GF-D8 (cell line): ENCODE results near the gene STEAP3.

Source experiments
- DNase-seq: peaks from one replicate; lab custom pipeline; 2025; lab: John Stamatoyannopoulos, UW

Gene STEAP3

DNA sequence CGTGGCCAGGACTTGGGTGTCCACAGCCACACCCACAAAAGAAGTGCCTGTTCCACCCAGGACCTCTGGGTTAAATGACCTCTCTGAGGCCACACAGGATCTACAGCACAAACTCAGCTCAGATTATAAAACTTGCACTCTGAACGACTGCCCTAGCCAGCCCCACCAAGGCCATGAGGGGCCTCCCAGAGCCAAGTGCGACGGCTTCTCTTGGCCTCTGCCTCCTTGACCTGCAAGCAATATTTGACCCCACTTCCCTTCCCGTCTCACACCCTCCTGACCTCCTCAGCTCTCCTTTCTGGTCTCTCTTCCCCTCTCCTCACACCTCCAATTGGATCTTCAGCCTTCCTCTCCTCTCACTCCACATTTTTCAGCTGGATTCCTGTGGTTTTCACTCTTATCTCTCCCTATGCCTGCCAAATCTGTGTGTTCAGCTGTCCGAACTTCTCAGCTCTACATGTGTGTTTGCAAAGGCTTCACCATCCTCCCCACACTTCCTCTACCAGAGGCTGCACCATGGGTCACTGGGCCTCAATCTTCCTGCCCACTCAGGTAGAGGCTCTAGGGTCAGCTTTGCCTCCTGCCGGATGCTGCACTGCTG lies 25.3 kb upstream of the STEAP3 start:
- no peak for DNase-seq

DNA sequence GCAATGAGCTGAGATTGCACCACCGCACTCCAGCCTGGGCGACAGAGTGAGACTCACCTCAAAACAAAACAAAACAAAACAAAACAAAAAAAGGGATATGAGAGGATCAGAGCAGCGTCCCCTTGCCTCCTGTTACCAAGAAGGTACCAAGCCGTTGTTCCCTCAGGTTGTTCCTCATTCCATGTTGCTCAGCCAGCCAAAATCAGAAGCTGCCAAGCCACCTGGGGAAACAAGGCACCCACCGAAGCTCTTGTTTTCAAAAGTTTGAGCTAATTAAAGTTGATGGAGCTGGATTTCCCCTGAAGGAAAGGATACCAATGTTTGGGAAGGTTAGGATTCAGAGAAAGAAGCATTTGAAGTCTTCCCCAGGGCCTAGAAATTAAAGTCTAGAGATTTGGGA lies 21.8 kb upstream of the STEAP3 start:
- no peak for DNase-seq

DNA sequence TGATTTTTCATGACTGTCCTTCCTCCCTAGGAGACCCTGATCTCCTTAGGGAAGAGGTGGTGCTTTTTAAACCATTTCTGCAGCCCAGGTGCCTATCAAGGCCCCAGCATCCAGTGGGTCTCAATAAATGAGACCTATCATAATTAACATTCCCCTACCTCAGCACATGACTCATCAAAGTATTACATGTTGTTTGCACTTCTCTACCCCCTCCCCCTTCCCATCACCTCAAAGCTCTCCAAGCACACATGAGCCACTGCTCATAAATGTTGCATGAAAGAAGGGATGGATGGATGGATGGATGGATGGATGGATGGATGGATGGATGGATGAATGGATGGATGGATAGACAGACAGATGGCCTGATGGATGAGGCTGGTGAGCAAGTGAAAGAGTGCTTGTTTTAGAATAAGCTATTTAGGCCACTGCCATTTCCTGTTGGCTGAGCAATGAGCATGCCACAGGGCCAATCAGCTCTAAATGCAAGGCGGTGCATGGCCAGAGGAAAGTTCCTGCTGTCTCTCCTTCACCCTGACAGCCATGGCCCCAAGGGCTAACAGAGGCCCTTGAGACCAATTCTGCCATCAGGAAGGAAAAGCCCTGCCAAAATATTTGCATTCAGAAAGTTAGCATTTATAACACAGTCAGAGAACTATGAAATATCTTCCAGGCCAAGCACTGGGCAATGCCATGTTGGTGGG lies 20.9 kb upstream of the STEAP3 start:
- no peak for DNase-seq

DNA sequence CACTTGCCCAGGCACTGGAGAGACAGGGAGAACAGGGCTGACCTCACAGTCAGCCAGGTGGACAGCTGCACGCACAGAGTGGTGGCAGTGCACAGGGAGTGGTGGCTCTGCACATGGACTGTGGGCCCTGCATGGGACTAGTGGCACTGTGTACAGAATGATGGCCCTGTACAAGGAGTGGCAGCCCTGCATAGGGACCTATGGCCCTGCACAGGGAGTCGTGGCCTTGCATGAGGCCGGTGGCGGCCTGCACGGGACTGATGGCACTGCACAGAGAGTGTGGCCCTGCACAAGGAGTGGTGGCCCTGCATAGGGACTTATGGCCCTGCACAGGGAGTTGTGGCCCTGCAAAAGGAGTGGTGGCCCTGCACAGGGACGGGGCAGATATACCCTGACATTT lies 19.1 kb upstream of the STEAP3 start:
- no peak for DNase-seq

DNA sequence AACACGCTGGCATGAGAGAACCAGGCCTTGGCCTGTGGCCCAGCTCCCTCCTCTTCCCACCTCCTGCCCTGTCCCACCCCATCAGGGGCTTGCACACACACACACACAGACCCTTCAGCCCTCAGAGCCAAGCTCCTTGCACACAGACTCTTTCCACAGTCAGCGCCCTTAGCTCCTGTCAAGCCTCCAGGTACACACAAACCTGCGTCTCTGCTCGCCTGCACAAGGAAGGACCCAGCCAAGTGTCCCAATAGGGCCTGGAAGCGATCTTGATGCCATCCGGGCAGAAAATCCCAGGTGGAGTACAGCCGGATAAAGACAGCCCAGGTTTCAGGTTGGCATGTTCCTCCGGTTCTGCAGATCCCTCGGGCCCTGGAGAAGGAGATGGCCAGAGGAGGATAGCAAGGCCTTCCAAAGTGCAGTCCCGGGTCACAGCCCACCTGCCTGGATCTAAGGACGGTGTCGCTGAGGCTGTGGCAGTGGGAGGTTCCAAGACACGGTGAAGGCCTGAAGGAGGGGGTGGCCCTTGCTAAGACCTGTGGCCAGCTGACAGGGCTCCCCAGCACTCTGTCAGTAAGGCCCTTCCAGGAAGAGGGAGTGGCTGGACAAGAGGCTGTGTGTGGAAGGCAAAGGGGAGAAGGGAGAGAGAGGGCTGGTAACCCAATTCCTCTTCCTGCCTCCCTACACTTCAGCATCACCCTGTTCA lies 18.5 kb upstream of the STEAP3 start:
- no peak for DNase-seq

DNA sequence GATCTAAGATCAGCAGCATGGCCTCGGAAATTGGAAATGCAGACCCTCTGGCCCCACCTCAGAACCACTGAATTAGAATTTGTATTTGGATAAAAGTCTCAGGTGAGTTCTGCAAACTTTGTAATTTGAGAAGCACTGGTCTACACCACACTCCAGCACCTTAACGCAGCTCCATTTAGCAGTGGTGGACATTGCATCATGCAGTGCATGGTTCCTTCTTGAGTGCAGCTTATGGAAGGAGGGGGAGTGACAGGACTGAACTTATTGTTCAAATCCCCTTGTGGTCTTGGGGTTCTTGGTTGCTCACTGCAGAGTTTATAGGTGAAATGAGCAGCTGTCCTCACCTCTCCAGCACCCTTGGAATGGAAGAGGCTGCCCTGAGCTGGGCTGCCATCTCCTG lies 17.4 kb upstream of the STEAP3 start:
- DNase-seq = no peak

DNA sequence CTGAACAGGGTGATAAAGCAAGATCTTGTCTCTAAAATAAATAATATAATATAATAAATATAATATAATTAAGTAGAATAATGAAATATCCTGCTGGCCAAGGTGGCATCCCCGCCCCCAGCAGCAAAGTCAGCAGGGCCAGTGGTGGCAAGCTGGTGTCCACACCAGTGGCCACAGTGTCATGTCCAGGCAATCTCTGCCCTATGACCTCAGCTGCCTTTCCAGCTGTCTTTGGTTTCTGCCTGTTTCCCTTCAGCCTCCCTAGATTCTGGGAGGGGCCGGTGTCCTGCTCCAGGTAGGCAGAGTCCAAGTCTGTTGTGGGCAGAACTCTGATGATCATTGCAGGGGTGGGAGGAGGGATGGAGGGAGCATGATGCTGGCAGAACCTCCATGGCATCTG lies 16.2 kb upstream of the STEAP3 start:
- DNase-seq = no peak

DNA sequence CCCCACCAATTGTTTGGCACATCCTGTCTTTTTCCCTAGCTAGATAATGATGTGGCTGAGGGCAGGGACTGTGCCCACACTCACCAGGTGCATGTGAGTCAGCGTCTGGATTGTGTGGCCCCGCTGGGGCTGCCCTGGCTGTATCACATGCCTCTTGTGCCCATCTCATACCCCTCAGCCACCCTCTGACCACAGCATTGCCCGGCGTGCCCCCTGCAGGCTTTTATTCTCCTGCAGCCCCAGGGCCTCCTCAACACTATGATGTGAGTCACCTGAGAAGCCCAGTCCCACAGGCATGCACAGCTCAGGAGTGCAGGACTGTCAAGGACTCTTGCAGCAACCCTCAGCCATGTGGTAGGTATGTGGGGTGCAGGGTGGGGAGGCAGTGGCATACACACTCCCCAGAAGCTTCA lies 14.8 kb upstream of the STEAP3 start:
- no peak for DNase-seq

DNA sequence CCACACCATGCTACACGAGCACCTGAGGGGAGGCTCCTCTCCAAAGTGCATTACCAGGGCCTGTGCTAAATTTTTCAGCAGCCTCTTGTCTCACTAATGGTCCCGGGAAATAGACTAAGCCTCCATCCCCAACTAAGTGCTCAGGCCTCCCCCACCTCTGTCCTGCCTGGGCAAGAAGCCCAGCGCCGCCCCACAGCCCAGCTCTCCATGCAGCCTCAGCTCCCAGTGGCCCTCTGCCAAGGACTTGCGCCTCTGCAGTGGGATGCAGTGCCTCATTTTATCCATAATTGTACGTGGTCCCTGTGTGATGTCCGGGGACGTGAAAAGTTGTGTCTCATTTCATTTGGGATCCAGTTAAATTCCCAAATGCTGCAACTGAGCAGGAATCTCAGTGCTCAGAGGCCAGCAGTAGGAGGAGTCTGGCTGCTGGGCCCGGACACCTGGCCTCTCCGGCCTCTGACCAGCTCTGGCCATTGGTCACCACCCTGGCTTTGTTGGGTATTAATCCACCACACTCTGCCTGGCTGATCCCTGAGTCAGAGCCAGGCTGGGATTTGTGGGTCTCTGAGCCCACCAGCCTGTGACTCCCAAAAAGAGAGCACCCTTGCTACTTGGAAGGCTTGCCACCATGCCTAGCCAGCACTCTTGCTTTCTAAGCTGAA lies 11.4 kb upstream of the STEAP3 start:
- DNase-seq = no peak

DNA sequence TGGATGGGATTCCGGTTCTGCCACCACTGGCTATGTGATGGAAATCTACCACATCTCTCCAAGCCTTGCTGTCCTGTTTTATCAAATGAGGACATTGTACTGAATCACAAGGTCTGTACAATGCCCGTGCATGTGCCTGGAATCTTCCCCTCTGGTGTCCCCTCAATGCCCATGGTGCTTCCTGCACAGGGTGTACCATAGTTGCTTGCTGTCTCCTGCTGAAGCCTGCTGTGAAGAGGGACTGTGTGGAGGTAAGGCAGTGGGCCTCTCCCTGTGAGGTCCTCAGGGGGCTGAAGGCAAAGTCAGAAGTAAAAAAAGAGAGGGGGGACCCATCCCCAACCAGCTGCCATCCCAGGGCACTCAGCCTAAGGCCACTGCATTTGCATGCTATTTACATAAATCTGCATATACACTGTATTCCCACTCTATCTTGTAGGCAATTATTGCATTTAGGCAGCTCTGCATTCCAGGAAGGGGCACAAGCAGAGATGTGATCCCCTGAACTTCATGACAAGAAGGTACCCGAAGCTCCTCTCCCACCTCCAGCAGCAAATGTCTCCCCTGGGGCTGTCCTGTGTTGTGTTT lies 9.1 kb upstream of the STEAP3 start:
- no peak for DNase-seq

DNA sequence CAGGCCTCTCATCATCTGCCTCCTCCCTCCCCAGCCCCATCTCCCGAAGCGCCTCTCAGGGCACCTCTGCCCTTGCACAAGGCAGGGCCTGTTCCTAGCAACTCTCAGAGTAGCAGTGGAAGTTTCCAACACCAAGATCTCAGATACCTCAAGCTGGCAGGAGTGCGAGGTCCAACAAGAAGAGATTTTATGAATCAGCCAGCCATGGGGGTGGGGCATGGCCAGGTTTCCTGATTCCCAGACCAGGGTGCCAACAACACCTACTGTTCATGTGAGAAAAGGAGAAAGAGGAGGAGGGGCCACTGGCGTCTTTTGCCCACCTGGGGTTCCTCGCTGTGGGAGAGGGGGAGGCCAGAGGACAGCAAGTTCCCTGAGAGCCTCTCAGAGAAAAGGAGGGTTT lies 6.6 kb upstream of the STEAP3 start:
- no peak for DNase-seq

DNA sequence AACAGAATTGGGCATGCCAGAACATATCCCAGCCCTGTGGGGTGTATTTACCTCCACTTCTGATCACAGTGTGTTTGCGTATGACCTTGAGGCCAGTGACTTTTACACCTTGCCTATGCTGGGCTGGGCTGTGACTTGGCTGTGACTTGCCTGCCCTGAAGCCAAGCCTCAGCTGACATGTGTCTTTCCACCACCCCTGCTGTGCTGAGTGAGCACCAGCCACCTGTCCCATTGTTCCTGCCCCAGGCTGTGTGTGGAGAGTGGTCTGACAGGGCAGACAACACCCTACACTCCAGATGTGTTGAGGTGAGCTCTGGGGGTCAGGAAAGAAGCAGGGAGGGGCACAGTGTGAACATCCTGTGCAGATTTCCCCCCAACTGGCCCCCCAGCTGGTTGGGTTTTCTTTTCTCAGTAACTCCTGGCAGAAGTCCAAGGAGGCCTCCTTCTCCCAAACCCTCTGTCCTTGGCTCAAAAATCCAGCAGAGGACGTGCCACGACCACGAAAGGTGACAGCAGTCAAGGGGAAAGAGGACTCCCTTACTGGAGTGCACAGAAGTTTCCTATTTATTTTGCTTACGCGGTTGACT lies 5.1 kb upstream of the STEAP3 start:
- DNase-seq = peak; percentile 5

DNA sequence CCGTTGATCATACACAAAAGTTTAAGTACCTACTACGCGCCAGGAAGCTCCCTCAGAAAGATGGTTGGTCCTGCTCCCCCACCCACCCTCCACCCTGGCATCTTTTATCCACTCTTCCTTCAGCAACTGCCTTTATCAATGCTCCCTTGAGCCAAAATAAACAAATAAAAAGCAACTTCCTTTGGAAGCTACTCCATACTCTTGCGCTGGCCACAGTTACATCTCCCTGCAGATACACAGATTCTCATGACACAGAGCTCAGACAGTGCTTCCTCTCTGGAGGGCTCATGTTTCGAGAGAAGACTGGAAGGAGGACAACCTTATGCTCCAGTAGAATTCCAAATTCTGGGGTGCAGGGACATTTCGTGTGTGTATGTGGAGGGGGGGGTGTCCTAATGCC lies 3.8 kb upstream of the STEAP3 start:
- no peak for DNase-seq

DNA sequence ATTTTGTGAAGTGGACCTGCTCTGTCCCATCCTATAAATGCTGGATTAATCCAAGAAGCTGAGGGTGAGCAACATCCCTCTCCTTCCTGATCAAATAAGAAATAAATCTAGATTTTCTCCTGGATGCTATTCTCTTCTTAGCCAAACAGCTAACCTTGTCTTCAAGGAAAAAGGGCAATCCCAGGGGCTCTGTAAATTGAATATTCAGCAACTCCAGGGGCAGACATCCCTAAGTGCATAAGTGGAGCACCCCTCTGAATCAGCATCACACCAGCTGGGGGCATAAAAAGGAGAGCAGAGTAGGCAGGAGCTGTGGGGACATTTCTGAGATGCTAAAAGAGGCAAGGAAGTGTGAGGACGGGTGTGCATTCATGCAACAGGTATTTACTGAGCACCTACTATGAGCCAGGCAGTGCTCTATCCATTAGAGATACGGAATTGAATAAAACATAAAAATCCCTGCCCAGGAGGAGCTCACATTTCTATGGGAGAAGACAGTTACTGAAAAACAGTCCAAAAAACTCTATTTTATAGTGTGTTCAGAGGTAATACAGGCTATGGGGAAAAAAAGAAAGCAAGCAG lies 2.8 kb upstream of the STEAP3 start:
- no peak for DNase-seq

DNA sequence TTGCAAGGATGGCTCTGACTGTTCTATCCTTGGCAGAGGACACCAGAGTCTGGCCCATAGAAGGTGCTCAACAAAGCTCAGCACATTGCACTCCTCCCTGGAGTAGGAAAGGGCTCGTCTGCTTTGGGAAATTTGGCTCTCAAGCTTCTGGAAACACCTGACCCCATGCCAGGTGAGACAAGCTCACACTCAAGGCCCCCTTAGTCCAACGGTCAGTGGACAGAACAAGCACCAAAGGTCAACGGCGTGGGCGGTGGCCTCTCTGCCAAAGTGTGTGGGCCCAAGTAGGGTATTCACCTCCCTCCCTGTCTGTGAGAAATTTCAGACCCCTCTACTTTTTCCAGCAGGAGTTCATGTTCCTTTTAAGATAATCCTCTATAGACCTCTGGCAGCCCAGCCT lies 2.0 kb upstream of the STEAP3 start:
- DNase-seq = no peak

DNA sequence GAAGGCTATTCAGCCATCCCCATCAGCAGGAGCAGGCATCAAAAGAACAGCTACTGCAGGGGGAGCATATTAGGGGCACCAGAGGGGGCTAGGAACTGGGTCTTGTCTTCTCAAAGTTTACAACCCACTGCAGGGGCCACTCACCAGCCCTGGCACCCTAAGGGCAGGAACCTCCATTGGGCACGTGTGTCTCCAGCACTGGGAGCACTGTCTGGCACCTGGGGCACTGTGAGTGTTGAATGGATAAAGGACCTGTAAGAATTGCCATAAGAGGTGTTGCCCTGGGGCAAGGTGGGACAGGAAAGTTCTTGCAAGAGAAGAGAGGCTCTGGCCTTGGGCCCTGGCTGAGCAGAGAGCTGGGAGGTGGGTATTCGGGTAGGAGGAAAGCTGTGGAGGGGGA lies 1.4 kb upstream of the STEAP3 start:
- no peak for DNase-seq

DNA sequence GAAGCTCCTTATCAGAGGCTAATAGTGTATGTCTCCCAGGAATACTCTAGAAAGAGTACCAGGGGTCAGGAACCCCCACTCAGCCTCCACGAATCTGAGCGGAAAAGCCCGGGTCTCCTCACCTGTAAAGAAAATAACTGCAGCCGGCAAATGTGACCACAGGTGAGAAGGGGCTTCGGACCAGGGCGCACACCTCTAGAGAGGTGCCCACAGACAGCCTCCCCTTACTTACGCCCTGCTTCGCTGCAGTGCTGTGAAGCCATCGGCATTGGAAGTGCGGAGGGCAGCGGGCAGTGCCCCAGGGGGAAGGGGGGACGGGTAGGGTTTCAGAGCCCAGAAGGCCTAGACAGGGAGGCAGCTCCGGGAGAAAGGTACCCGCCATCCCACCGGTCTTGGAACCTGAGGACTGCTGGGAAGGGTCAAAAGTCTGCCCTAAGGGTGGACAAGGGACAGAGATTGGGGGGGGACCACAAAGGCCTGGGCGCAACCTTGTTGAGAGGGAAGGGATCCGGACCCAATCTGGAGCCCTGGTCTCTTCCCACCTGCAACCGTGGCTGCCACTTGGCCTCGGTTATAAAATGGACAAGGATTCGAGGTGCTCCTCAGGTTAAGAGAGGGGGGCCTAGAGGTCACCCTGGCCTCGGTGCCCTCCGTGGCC lies 642 bp upstream of the STEAP3 start:
- DNase-seq = no peak

DNA sequence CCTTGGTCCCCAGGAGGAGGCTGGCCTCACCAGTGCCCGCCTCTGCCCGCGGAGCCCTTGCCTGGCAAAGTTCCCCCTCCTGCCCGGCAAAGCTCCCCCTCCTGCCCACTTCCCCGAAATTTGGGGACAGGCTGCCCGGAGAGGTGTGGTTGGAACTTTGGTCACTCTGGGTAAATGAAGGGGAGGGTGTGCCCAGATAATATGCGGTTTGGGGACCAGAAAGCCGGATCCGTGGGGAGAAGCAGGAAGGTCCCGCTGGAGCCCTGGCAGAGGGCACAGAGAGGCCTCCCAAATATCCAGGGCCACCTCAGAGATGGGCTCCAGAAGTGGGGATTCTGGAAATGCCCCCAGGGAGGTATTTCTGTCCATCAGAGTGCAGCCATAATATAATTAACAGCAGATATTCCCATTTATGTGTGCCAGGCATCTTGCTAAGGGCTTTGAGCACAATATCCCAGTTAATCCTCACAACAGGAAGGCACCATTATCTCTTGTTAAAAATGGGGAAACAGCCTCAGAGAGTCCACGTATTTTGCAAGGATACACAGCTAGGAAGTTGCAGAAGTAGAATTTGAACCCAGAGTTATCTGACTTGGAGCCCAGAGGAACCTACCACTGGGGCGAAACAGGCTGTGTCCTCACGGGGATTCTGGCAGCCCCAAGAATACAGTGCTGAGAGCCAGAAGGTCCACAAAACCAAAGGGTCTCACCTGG lies 914 bp downstream of the STEAP3 start:
- peak; percentile 15 for DNase-seq

DNA sequence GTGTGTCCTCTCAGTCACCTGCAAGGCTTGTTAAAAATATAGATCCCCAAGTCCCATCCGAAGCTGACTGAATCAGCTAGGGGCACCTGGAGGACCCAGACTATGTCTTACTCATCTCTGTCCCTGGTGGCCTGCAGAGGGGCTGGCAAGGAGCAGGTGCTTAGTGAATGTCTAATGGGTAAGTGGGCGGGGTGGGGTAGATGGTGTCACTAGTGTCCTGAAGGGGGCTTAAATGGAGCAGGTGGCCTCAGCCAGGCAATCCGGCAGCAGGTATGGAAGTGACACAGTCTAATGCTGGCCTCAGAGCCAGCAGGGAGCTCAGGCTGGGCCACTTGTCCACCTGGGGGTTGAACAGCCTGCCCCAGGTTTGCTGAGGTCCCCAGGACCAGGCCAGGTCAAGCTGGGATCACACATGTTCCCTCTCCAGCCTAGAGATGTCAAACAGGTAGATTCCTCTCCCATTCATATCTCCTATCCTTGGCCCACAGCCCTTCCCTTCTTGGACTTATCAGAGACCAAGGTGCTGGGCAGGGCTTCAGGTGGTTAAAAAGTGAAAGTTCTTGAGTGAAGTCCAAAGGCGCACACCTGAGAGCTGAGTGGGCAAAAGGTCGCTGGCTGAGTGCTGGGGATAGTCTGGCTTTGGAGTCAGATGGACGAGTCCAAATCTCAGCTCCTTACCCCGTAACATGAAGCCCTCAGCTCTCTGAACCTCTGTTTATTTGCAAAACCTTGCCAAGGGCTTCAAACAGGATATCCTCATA lies 1.7 kb downstream of the STEAP3 start:
- DNase-seq = no peak

DNA sequence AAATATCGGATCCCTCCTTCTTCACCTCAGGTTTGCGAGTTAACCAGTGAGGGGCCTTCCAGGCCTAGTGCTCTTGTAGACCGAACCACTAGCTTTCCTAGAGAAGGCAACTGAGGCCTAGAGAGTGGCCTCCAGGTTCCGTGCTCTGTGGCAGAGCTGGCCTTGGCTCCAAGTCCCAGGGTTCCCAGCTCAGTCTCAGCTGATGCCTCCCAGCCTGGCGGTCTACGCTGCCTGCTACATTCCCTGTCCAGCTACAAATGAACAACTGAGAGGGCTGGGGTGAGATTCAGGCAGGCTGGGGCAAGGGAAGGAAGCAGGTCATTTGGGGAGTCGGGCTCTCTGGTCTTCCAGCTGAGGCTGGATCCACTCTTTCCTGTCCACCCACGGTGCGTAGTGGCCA lies 2.3 kb downstream of the STEAP3 start:
- no peak for DNase-seq
